IPS DF 19.7 (cell line): ENCODE data around the gene C20orf173.
"Not testable (repeated sequence)": the region's sequence is repeated elsewhere in the genome, so short reads cannot be mapped to it uniquely, and the experiment has no call there.

Experiments
- DNase-seq: peaks from one replicate; pipeline ENCODE4 v3.0.0-alpha.2; 2013; ENCODE audit warnings: low read depth, low spot score

Gene C20orf173

DNA sequence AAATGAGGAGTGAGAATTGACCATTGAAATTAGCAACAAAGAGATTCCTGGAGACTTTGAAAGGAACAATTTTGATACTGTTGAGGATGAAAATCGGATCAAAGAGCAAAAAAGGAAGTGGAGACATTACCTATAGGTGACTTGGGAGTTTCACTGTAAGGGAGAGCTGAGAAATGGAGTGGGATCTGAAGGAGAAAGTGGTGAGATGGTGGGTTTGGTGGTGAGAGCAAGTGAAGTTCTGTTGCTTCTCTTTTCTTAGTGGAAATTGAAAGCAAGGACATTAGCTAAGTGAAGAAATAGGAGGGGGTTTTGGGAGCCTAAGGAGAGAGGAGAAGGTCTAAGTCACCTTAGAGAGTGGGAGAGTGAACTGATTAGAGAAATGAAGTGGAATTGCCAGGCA is 16.7 kb upstream of the C20orf173 start:
- DNase-seq: no peak

DNA sequence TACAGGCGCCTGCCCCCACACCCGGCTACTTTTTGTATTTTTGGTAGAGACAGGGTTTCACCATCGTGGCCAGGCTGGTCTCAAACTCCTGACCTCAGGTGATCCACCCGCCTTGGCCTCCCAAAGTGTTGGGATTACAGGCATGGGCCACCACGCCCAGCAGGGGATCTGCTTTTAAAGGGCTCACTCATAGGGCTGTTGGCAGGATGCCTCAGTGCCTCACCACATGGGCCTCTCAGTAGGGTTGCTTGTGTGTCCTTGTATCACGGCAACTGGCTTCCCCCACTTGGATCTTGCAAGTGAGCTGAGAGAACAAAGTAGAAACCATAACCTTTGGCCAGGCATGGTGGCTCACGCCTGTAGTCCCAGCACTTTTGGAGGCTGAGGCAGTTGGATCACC is 15.5 kb upstream of the C20orf173 start:
- DNase-seq: not testable (repeated sequence)

DNA sequence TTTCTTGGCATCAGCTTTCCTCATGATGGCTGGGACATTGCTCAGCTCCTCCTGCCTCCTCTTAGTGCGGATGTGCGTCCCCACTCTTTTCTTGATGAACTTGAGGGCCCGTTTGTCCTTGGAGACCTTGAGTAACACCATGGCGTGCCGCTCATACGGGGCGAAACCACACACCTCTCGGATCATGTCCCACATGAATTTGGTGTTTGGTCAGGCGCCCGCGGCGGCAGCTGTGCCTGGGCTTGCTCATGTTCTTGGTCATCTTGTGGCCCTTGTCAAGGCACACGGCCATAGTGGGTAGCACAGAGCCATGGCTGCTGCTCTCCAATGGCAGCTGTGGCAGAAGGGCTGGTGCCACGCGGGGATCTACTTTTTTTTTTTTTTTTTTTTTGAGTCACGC is 15.0 kb upstream of the C20orf173 start:
- no peak for DNase-seq

DNA sequence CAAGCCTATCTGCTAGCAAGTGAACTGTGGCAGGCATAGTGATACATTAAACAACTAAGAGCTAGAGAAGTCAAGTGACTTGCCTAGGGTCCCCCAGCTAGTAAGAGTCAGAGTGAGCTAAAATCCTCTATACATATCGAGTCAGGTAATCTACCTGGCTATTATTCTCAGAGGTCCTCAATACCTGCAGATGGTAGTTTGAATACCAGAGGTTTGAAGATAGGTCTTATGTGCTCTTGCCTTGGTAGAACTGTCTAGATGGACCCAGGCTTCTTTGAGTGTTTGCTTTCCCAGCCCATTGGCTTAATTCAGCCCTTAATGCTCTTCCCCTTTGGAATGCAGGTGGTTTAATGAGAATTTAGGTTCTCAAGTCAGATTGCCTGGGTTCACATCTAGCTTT is 13.5 kb upstream of the C20orf173 start:
- no peak for DNase-seq

DNA sequence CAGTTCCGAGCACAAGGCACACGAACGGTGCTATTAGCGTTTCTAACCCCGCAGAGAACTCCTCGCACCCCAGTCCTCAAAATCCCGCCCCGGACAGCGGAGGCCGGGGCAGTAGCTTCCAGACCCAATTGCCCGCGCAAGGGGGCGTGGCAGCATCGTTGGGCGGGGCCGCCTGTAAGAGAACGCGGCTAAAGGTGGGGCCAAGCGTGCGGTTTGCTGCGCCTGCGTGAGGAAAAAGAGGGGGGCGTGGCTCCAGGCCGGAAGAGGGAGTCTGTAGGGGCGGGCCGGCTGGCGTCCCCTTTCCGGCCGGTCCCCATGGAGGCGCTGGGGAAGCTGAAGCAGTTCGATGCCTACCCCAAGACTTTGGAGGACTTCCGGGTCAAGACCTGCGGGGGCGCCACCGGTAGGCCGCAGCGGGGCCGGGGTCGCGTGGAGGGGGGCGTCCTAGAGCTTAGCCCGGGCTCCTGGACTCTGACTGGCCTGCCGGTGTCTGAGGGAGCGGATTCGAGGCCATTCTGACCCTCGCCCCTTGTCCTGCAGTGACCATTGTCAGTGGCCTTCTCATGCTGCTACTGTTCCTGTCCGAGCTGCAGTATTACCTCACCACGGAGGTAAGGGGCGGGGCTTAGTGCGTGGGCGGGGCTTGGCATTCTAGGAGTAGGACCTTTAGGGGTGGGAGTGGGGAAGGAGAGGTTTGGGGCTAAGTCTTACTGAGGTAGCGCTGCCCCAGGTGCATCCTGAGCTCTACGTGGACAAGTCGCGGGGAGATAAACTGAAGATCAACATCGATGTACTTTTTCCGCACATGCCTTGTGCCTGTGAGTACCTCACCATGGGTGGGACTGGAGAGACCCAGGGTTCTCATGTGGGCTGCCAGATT is 12.6 kb upstream of the C20orf173 start, which contains the start of gene ERGIC3:
Gene ERGIC3 (plus strand): TSS at position 296 of the 880 bp plus-strand sequence. CDS start 20 bp downstream, at position 316.
- peak; percentile 79 for DNase-seq

DNA sequence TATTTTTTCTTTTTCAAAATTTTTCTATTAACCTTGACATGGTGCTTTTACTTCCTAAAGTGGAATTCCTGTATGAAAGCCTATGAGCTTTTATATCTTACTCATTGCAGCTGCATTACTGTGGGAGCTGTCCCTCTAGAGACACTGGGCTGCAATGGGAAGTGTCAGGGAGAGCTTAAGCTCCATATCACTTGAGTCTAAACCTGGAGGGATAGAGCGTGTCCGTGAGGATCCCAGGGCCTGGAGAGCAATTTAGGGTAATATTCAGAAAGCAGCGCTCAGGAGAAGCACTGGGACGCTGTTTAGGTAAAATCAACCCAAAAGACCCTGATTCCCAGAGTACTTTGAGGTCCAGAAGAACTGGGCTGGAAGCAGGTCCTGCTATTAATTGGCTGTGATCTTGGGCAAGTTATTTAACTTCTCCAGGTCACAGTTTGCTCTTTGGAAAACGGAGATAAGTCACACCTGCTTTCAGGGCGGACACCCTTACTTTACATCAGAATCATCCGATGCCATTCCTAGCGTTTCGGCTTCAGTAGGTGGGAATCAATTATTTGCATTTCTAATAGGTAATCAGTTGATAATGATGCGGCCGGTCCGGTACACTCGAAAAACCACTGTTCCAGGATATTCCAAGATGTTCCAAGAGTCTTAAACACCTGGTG is 11.8 kb upstream of the C20orf173 start:
- no peak for DNase-seq

DNA sequence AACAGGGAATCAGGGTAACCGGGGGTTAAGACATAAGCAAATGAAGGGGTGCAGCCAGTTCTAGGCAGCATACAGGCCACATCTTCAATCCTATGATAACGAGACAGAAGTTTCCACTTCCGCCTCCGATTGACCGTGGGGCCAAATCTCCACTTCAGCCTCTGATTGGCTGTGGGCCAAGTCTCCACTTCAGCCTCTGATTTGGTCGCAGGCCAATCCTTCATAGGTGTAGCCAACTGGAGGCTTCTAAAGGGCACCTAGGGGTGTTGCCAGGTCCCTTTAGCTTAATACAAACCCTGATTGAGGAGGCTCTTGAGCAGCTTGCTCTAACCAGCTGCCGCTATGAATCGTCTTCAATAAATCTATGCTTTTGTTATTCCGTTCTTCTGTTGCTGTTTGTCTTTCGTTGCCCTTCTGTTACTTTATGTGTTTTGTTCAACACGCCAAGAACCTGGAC is 10.3 kb upstream of the C20orf173 start:
- peak; percentile 85 for DNase-seq

DNA sequence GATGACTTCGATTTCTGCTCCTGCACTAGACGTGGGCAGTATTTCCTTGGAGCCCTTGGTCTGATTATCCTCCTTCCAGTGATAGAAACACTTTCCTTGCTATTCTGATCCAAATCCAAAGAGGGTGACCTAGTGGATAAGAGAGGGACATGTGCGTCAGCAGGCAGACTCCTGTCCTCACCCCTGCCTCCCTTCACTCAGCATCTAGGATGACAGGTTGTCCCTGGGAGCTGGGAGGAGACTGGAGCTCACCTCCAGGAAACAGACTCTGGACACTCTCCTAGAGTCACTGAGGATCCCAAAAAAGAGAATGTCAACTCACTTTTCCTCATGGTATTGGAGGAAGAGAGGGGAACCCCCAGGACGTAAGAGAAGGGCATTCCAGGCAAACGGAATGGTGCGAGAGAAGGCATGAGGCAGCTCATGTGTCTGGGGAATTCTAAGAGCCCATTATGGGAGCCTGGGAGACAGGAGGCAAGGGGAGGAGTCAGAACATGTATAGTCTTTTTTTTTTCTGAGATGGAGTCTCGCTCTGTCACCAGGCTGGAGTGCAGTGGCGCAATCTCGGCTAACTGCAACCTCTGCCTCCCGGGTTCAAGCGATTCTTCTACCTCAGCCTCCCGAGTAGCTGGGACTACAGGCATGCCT is 2.2 kb downstream of the C20orf173 start:
- no peak for DNase-seq

DNA sequence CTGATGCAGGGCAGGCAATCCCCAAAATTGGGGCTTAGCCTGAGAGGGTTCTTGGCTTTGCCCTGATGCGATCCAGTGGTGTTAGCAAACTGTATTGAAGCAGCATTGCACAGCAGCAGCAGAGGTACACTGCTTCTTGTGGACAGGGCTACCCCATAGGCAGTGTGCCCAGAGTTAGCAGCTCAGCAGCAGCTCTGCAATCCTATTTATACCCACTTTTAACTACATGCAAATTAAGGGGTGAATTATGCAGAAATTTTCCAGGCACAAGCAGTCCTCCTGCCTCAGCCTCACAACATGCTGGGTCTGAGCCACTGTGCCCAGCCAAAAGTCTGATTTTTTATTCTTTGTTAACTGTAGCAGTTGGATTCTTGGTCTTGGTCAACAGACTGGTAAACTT is 3.8 kb downstream of the C20orf173 start:
- no peak for DNase-seq

DNA sequence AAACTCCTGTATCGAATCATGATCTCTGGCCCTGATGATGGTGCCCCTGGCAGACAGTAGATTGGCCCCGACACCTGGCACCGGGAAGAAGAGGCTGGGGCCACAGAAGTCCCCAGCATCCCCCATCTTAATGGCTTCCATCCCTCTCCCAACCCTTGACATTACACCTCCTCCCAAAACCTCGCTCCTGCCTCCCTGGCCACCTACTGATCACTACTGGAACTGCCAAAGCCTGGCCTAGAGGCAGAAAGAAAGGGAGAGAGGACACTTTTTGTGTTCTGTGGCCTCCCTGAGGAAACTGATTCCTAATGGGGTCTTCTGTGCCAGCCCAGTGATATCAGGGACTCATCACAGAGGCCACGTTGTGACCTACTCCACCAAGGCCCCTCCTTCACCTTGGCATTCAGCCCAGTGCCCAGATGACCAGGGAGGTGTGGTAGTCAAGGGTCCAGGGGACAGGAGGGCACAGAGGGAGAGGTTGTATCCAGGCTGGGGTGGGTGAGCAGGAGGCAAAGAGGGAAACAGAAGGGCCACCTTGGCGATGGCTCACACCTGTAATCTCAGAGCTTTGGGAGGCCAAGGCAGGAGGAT is 6.1 kb downstream of the C20orf173 start:
- no peak for DNase-seq

DNA sequence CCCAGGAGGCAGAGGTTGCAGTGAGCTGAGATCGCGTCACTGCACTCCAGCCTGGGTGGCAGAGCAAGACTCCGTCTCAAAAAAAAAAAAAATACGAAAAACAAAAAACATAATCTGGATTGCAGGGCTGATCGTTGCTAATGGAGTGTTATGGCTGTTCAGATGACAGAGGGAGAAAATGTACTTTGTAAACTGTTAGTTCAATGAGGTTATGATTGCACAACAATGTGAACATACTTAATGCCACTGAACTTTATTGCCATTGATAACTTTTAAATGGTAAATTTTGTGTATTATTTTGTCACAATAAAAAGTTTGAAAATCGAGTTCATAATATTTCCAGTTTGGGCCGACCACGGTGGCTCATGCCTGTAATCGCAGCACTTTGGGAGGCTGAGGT is 10.5 kb downstream of the C20orf173 start:
- no peak for DNase-seq

DNA sequence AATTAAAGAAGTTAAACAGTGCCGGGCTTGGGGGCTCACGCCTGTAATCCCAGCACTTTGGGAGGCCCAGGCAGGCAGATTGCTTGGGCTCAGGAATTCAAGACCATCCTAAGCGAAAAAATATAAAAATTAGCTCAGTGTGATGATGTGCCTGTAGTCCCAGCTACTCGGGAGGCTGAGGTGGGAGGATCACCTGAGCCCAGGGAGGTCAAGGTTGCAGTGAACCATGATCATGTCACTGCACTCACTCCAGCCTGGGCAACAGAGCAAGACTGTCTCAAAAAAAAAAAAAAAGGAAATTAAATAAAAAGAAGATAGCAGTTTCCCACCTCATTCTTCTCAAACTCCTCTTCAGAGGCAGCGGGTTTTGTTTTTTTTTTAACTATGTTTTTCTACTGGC is 11.7 kb downstream of the C20orf173 start:
- DNase-seq: not testable (repeated sequence)

DNA sequence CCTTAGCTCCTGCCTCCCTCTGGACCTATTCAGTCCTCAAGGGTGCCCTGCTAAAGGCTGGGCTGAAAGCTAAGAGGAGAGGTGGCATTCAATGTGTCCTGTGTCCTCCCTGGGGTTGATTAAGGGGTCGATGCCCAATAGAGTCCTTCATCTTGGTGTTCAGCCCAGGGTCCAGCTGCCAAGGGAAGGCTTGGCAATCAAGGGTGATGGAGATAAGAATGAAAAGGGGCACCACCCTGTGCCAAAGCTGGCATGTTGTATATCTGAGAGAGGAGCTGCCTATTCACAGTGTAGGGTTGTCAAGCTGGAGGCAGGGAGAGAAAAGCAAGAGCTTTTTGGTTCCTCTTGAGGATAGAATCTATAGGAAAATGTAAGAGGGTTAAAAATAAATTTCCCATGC is 12.3 kb downstream of the C20orf173 start:
- no peak for DNase-seq

DNA sequence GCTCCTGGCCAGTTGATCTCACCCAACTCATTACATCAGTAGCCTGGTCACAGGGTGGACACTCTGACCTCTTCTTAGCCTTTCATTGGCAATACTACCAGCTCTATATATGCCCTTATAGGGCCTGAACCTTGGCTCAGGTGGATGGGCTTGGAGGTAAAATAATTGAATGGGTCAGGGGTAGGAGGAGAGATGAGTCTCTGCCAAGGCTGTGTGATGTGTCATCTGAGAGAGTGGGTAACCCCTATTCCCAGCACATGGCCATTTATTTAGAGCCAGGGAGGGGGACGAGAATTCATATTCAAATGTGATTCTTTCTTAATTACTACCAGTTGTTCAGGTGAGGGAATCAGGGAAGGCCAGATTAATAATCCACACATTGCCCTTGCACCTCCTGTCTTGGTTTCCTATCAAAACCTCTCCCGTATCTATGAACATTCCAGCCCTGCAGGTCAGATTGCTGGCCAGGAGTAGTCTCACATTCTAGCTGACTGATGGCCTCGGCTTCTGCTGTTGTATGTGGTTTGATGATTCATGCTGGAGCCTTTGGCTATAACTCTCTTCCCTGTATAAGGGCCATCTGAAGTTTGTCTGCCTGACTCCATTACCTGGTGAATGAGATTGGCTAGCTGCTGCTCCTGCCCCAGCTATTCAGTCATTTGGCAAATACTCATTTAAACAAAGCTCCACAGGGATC is 13.4 kb downstream of the C20orf173 start:
- no peak for DNase-seq

DNA sequence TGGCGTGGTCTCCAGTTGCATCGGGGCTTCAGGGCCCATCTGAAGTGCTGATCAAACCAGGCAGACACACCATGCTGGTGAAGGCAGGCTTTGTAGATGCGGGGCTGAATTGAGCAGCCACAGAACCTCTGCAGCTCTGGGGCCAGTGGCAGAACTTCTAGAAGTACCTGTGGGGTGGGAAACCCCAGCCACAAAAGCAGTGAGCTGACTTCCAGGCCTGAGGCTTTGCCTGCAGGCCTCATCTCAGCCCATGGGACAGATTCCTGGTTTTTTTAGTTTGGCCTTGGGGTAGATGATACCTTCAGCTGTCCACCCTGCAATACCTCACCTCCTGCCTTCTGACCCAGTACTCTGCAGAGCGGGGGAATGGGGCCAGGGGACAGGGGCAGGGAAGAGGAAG is 14.1 kb downstream of the C20orf173 start:
- DNase-seq: no peak

DNA sequence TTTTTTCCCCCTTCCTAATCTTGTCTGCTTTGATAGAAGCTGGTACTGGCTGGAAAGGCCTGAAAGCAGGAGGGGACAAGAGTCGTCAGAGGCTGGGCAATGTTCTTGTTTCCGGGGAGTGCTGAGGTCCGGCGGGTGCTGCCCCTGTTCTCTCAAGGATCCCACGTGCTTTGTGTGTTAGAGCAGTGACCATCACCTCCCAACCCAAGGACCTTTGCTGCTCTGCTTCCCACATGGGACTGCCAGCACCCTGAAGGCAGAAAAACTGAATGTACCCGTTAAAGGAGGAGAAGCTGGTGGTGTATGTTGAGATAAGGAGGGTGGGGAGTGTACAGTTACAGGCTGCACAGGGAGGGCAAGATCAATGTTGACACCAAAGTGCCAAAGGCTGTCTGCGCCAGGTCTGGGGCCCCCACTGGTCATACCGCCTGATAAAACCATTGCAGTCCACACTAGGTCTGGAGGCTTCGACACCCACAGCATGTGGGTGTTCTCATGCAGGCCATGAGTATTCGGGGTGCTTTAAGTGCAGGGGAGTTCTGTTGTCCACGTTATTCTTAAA is 15.0 kb downstream of the C20orf173 start:
- no peak for DNase-seq

DNA sequence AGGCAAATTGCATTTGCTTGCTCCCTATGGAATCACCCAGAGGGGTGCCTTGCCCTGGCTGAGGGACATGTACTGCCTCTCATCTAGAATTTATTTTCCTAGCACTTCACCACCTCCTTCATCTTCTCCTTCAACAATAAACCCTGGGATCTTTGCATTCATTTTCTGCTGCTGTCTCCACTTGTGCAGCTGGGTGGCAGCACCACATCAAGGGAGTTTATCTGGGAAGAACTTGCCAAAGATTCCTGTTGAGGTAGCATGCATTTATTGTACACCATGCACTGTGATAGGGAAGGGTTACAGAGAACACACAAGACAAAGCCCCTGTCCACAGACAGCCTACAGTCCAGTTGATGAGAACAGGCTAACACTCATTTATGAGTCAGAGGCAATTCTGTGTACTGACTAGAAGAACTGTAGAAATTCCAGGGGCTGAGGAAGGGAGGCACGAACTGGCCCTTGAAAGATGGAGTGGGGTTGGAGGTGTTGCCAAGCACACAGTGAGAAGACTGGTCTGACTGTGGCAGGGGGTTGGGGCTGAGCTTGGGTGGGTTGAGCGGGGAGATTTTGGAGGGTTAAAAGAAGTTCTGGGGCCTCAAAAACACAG is 17.5 kb downstream of the C20orf173 start:
- DNase-seq: no peak

DNA sequence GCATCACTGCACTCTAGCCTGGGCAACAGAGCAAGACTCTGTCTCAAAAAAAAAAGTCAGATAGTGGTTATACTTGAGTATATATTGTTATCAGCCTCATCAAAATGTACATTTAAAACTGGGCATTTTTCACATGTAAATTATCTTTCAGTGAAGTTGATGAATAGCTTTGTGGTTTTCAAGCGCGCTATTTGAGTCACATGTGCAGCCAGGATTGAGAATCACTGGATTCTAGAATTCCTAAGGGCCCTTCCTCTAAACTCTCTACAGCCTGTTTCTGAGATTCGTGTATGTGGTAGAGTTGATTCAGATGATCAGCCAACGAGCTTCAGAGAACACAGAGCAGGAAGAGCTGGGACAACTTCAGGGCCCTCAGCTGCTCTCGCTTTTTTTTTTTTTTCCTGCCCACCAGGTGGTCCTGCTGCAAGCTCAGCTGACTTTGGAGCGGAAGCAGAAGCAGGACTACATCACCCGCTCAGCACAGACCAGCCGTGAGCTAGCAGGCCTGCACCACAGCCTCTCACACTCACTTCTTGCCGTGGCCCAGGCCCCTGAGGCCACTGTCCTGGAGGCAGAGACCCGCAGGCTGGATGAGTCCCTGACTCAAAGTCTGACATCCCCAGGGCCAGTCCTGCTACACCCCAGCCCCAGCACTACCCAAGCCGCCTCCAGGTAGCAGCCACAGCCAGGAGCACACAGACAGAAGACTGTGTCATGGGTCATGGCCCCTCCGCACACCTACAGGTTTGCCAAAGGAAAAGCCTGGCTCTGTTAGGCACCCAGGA is 18.3 kb downstream of the C20orf173 start:
- no peak for DNase-seq

DNA sequence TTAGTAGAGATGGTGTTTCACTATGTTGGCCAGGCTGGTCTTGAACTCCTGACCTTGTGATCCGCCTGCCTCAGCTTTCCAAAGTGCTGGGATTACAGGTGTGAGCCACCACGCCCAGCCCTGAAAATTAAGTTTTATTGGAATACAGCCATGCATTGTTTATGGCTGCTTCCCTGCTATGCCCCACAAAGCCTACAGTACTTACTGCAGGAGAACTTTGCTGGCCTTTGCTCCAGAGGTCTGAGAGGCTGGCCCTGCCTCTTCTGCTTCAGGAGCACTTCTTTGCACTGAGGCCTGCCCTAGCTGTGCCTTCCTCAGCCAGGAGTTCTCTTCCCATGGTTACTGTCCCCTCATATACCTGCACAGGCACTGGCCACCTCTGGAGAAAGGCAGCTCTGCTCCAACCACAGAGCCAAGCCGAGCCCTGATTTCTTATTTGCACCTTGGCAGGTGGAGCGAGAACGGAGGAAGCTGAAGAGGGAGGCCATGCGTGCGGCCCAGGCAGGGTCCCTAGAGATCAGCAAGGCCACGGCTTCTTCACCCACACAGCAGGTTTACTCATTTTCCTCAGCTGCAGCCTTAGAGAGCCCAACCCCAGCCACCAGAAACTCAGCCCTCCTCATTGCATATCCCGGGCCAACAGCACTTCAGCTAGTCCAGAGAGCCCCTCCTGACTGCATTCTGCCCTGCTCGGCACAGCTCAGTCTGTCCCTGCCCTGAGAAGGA is 20.8 kb downstream of the C20orf173 start:
- no peak for DNase-seq
